Kidney tubule cell (primary cell): ENCODE results near the gene MT1F.
"Not testable (repeated sequence)": the region's sequence is repeated elsewhere in the genome, so short reads cannot be mapped to it uniquely, and the experiment has no call there.

Experiments
- DNase-seq: peaks from one replicate; pipeline ENCODE4 v3.0.0-alpha.2; 2018; ENCODE audit warnings: low spot score

MT1F gene

DNA sequence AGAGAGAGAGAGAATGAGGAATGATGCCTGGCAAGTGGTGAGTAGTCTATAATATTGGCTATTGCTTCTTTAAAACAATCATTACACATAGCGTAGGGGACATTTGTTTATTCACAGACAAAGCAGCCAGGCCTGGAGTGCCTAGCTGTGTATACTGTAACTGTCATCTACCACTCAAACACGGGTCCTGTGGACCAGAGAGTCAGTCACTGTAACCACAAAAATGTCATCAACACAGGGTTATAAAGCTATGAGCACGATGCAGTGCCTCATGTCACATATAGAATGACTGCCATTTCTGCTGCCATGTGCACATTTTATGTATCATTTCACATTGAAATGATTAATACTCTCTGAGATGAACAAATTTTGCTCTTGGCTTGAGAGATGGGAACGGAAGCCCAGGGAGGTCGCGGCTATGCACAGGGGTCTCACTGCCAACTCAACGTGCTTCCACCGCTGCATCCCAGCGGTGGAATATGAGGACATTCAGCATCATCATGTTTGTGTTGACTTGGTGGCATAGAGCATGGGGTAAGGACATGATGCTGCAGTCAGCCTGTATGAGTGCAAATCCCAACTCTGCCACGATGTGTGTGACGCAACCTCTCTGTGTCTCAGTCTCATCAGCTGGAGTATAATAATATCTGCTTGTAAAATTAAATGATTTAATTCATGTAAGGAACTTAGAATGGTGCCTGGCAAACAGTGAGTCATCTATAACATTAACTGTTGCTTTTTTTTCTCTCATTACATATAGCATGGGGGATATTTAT, 15.2 kb downstream of the MT1F start:
- DNase-seq: no peak

- peak; percentile 56 for DNase-seq
Measured at GRCh38 chr16:56673921-56674320, 16.2 kb downstream of the MT1F start.

- not testable (repeated sequence) for DNase-seq
Measured at GRCh38 chr16:56674570-56674969, 16.8 kb downstream of the MT1F start.

- no peak for DNase-seq
Measured at GRCh38 chr16:56675685-56676210, 18.0 kb downstream of the MT1F start.

- no peak for DNase-seq
Measured at GRCh38 chr16:56677474-56677873, 19.7 kb downstream of the MT1F start.

- no peak for DNase-seq
Measured at GRCh38 chr16:56679078-56679730, 21.4 kb downstream of the MT1F start.

GRCh38 chr16:56679818-56680217, 22.1 kb downstream of the MT1F start:
- DNase-seq: peak; percentile 89

DNA sequence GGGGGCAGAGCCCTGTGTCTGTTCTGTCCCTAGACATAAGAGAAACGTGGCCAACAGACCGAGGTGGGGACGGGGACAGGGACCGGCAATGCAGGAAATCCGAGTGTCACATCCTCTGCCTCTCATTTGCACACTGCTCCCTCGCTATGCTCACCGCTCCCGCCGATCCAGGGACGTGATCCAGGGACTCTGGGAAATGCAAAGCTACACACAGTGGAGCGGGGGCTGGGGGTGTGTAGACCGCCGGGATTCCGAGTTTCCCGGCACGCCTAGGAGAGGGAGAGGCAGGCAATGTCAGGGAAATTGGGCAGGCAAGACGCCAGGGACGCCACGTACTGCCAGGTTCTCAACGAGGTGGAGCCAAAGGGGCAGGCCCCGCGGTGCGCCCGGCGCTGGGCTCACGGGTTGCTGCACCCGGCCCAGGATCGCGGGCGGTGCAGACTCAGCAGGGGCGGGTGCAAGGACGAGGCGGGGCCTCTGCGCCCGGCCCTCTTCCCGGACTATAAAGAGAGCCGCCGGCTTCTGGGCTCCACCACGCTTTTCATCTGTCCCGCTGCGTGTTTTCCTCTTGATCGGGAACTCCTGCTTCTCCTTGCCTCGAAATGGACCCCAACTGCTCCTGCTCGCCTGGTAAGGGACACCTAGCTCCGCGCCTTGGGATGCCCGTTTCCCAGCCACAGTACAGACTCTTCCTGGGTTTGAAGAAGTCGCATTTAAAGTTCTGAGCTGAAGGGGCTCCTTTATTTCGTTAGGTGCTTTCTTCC, 24.4 kb downstream of the MT1F start, which contains the start of gene MT1X:
MT1X (plus strand) TSS at position 532 of the 764 bp plus-strand sequence; CDS start at position 603, 71 bp downstream.
- DNase-seq: peak; percentile 93

DNA sequence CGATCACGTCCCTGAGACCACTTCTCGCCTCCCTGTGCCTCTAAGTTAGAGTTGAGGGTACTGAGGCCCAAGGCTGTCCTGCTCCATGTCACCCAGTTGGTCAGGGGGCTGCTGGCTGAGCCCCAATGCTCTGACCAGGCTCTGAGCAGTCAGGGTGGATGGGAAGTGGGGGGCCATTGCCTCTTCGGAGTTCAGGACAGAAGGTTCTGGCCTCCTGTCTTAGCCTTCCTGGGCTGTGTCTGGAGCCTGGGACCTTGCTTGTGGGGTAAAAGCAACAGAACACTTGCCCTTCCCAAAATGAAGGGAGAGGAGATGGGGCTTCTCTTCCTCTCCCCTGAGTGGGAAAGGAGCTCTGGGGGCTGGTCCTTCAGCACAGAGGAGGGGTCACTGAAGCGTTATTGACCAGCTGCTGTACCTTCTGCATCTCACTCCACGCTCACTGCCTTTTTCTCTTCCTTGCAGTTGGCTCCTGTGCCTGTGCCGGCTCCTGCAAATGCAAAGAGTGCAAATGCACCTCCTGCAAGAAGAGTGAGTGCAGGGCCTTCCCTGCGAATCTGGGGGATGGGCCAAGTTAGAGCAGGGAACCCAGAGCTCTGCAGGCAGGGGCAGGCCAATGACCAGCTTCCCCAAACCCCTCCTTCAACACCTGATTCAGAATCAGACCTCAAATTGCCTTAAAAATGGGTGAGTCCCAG, 25.1 kb downstream of the MT1F start:
- no peak for DNase-seq

- no peak for DNase-seq
Measured at GRCh38 chr16:56683424-56684172, 25.8 kb downstream of the MT1F start.

DNA sequence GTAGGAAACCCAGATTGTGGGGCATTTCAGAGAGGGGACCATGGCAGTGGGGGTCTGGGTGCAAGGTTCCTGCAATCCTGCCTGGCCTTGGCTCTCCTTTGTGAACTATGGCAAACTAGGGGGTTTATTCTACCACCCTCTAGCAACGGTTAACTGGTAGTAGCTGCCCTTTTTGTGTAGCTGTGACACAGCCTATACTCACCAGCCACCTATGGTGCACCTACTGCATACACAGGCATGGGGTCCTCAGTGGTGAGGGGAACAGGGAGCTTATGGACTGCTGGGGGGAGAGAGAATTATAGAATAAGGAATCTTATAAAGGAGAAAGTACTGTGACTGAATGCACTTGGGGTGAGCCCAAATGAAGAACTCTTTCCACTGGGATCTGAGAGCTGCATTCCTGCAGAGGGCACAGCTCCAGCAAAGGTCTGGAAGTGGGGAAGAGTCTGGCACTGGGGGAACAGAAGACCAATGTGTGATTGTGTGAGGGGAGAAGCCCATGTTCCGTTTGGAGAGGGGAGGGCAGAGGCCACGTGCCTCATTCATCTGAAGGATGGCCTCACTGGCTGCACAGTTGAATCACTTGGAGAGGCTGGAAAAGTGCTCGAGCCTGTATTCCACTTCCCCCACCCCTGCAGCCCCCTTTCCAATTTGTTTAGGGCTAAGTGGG, 26.6 kb downstream of the MT1F start:
- DNase-seq: no peak

- DNase-seq: no peak
Measured at GRCh38 chr16:56684926-56685590, 27.3 kb downstream of the MT1F start.

DNA sequence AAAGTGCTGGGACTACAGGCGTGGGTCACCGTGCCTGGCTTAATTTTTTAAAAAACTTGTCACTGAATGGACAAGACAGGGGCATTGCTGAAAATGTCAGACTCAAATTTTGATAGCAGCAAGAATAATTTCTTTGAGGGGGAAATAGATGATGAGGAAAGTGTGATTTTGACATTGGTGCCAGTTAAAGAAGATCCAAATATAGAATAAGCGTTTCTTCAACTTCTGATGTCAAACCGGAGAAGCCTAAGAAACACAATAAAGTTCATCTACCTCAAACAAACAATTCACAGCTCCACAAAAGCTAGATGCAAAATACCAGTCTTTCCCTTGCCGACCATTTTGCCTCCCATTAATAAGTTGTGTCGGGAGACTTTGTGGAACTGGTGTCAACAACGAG, 29.0 kb downstream of the MT1F start:
- no peak for DNase-seq

GRCh38 chr16:56688762-56689161, 31.0 kb downstream of the MT1F start:
- DNase-seq: no peak

- DNase-seq: peak; percentile 22
Measured at GRCh38 chr16:56689171-56689570, 31.4 kb downstream of the MT1F start.

DNA sequence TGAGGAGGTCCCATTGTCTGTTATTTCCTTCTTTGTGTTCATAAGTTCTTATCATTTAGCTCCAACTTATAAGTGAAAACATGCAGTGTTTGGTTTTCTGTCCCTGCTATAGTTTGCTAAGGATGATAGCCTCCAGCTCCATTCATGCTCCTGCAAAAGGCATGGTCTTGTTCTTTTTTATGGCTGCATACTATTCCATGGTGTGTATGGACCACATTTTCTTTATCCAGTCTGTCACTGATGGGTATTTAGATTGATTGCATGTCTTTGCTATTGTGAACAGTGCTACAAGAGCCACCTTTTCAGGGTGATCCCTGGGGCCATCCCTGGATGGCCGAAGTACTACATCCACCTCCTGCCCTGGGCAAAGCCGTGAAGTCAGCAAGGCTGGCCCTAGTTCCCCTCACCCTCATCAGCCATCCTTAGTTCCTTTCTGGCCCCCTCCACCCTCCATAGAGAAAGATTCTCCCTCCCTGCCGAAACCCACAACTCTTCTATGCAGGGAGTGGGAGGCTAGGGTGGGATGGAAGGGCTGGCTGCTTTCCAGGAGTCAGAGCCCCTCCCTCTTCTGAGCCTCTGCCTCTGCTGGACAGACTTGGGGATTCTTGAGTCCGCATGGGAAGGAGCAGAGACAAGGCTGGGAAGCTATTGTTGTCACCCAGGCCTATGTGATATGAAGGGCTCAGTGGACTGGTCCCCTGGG, 32.8 kb downstream of the MT1F start:
- DNase-seq: no peak

DNA sequence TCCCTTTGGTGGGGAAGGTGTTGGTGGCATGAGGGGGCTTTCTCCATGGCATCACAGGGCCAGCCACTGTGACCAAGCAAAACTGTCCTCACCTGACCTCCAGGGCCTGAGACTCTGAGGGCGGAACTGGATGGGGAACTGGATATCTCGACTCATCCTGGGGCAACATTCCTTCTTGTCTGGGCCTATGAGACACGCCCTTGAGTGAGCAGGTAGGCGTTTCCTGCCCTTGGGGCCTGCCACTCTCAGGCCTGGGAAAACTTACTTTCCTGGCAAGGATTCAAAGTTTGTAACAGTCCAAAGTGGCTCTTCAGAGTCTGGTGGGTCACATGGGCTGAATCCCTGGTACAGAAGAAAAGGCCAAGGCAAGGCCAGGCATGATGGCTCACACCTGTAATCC, 34.1 kb downstream of the MT1F start:
- DNase-seq: peak; percentile 96

DNA sequence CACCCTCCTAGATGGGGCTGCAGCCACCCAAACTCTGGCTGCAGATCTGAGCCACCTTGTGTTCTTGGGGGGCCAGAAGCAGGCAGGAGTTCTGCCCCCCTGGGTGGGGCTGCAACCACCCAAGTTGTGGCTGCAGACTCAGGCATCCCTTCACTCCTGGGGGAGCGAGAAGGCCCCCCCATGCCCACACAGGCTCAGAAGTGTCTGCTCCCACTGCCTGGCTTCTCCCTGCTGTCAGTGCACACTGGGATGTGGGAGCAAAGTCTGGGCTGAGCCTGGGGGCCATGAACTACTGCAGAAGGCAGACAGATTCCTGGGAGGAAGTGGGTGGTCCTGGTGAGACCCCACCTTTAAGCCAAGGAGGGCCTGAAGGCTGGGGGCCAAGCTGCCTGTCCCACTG, 37.5 kb downstream of the MT1F start:
- no peak for DNase-seq

DNA sequence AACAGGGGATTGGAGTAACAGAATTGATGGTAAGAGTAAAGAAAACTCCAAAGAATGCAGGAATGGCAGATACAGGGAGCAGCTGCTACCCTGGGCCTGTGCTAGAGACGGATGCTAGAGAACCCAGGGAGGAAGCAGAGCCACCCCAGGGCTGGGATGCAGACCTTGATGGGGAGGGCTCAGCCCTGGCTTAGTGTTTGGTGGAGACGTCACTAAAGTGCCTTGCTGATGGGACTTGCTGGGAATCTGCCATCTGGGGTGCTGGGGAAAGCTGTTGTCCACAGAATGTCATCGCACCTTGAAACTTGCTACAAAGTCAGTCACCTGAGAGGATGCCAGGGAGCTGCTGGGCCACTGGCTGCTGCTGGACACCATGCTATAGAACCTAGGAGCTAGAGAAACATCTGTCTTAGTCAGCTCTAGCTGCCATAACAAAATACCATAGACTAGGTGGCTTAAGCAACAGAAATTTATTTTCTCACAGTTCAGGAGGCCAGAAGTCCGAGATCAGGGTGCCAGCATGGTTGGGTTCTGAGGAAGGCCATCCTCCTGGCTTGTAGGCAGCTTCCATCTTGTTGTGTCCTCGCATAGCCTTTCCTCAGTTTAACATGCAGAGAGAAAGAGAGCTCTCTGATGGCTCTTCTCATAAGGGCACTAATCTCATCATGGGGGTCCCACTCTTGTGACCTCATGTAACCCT, 39.8 kb downstream of the MT1F start:
- DNase-seq: no peak
